GM18520 (cell line): Measurements from ENCODE around the gene HOXA9.

Source experiments
- ATAC-seq: cut with Tn5 transposase; IDR thresholded peaks from one replicate; pipeline ENCODE4 v1.9.1; 2021; ENCODE audit not compliant: unreplicated experiment

The HOXA9 gene

GRCh38 chr7:27116031-27116961, 49.0 kb downstream of the HOXA9 start:
- ATAC-seq, result no peak

- no peak for ATAC-seq
These were observed 49.9 kb downstream of the HOXA9 start for GRCh38 chr7:27115221-27116026.

- ATAC-seq, result no peak
These were observed 50.5 kb downstream of the HOXA9 start for GRCh38 chr7:27114881-27115220.

GRCh38 chr7:27113991-27114769, 51.2 kb downstream of the HOXA9 start:
- ATAC-seq, result no peak

- no peak for ATAC-seq
These were observed 52.1 kb downstream of the HOXA9 start for GRCh38 chr7:27112955-27113949.
